ENCODE data around the gene TMEM130.

DNA sequence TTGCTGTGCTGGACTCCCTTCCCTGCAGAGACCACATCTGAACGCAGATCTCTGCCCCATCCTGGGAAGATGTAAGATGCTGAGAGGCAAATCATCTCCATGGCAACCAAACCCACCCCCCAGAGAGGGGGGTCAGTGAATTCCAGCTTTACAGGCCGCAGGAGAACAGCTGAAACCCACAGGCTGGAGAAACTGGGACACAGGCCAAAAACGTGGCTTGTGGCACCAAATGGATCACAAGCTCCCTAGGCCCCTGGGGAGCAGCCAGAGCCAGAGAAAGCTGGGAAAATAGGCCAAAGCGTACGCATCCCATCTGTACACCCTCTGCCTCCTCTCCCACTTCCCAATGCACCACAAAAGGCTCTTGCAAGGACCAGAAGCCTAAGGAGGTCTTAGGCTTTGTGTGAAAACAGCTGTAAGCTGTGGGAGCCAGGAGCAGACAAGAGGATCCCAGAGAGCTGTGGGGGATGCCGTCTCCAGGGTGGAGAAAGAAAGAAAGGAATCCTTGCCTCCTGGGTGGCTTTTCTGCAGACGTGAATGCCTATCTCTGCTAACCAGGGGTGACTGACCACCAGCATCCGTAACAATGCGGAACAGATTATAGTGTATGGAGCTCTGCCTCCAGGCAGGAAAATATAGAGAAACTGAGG is 59.5 kb downstream of the TMEM130 start:
- TF ChIP-seq, protein P1, sequence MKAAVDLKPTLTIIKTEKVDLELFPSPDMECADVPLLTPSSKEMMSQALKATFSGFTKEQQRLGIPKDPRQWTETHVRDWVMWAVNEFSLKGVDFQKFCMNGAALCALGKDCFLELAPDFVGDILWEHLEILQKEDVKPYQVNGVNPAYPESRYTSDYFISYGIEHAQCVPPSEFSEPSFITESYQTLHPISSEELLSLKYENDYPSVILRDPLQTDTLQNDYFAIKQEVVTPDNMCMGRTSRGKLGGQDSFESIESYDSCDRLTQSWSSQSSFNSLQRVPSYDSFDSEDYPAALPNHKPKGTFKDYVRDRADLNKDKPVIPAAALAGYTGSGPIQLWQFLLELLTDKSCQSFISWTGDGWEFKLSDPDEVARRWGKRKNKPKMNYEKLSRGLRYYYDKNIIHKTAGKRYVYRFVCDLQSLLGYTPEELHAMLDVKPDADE (IDR thresholded peaks at IDR 0.05): no peak
- TF ChIP-seq, protein P2, sequence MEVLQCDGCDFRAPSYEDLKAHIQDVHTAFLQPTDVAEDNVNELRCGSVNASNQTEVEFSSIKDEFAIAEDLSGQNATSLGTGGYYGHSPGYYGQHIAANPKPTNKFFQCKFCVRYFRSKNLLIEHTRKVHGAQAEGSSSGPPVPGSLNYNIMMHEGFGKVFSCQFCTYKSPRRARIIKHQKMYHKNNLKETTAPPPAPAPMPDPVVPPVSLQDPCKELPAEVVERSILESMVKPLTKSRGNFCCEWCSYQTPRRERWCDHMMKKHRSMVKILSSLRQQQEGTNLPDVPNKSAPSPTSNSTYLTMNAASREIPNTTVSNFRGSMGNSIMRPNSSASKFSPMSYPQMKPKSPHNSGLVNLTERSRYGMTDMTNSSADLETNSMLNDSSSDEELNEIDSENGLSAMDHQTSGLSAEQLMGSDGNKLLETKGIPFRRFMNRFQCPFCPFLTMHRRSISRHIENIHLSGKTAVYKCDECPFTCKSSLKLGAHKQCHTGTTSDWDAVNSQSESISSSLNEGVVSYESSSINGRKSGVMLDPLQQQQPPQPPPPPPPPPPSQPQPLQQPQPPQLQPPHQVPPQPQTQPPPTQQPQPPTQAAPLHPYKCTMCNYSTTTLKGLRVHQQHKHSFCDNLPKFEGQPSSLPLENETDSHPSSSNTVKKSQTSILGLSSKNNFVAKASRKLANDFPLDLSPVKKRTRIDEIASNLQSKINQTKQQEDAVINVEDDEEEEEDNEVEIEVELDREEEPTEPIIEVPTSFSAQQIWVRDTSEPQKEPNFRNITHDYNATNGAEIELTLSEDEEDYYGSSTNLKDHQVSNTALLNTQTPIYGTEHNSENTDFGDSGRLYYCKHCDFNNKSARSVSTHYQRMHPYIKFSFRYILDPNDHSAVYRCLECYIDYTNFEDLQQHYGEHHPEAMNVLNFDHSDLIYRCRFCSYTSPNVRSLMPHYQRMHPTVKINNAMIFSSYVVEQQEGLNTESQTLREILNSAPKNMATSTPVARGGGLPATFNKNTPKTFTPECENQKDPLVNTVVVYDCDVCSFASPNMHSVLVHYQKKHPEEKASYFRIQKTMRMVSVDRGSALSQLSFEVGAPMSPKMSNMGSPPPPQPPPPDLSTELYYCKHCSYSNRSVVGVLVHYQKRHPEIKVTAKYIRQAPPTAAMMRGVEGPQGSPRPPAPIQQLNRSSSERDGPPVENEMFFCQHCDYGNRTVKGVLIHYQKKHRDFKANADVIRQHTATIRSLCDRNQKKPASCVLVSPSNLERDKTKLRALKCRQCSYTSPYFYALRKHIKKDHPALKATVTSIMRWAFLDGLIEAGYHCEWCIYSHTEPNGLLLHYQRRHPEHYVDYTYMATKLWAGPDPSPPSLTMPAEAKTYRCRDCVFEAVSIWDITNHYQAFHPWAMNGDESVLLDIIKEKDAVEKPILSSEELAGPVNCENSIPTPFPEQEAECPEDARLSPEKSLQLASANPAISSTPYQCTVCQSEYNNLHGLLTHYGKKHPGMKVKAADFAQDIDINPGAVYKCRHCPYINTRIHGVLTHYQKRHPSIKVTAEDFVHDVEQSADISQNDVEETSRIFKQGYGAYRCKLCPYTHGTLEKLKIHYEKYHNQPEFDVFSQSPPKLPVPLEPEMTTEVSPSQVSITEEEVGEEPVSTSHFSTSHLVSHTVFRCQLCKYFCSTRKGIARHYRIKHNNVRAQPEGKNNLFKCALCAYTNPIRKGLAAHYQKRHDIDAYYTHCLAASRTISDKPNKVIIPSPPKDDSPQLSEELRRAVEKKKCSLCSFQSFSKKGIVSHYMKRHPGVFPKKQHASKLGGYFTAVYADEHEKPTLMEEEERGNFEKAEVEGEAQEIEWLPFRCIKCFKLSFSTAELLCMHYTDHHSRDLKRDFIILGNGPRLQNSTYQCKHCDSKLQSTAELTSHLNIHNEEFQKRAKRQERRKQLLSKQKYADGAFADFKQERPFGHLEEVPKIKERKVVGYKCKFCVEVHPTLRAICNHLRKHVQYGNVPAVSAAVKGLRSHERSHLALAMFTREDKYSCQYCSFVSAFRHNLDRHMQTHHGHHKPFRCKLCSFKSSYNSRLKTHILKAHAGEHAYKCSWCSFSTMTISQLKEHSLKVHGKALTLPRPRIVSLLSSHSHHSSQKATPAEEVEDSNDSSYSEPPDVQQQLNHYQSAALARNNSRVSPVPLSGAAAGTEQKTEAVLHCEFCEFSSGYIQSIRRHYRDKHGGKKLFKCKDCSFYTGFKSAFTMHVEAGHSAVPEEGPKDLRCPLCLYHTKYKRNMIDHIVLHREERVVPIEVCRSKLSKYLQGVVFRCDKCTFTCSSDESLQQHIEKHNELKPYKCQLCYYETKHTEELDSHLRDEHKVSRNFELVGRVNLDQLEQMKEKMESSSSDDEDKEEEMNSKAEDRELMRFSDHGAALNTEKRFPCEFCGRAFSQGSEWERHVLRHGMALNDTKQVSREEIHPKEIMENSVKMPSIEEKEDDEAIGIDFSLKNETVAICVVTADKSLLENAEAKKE (CRISPR knock-in tag; IDR thresholded peaks at IDR 0.05): no peak
- TF ChIP-seq, protein P3, sequence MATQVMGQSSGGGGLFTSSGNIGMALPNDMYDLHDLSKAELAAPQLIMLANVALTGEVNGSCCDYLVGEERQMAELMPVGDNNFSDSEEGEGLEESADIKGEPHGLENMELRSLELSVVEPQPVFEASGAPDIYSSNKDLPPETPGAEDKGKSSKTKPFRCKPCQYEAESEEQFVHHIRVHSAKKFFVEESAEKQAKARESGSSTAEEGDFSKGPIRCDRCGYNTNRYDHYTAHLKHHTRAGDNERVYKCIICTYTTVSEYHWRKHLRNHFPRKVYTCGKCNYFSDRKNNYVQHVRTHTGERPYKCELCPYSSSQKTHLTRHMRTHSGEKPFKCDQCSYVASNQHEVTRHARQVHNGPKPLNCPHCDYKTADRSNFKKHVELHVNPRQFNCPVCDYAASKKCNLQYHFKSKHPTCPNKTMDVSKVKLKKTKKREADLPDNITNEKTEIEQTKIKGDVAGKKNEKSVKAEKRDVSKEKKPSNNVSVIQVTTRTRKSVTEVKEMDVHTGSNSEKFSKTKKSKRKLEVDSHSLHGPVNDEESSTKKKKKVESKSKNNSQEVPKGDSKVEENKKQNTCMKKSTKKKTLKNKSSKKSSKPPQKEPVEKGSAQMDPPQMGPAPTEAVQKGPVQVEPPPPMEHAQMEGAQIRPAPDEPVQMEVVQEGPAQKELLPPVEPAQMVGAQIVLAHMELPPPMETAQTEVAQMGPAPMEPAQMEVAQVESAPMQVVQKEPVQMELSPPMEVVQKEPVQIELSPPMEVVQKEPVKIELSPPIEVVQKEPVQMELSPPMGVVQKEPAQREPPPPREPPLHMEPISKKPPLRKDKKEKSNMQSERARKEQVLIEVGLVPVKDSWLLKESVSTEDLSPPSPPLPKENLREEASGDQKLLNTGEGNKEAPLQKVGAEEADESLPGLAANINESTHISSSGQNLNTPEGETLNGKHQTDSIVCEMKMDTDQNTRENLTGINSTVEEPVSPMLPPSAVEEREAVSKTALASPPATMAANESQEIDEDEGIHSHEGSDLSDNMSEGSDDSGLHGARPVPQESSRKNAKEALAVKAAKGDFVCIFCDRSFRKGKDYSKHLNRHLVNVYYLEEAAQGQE (IDR thresholded peaks at IDR 0.05; ENCODE audit: unreplicated experiment): no peak
- TF ChIP-seq POLR2AphosphoS5 (IDR thresholded peaks at IDR 0.05; ENCODE audit: low read depth) (no peak), ZNF114 (CRISPR knock-in tag; IDR thresholded peaks at IDR 0.05) (no peak), EZH2 (IDR thresholded peaks at IDR 0.05; ENCODE audit: low read depth, unreplicated experiment) (no peak), EZH2phosphoT487 (IDR thresholded peaks at IDR 0.05; ENCODE audit: unreplicated experiment) (no peak), CREB1 (CRISPR knock-in tag; IDR thresholded peaks at IDR 0.05; ENCODE audit: low read depth) (no peak), STAT1 (IDR thresholded peaks at IDR 0.05; ENCODE audit: unreplicated experiment) (no peak)
- TF ChIP-seq, protein P4, sequence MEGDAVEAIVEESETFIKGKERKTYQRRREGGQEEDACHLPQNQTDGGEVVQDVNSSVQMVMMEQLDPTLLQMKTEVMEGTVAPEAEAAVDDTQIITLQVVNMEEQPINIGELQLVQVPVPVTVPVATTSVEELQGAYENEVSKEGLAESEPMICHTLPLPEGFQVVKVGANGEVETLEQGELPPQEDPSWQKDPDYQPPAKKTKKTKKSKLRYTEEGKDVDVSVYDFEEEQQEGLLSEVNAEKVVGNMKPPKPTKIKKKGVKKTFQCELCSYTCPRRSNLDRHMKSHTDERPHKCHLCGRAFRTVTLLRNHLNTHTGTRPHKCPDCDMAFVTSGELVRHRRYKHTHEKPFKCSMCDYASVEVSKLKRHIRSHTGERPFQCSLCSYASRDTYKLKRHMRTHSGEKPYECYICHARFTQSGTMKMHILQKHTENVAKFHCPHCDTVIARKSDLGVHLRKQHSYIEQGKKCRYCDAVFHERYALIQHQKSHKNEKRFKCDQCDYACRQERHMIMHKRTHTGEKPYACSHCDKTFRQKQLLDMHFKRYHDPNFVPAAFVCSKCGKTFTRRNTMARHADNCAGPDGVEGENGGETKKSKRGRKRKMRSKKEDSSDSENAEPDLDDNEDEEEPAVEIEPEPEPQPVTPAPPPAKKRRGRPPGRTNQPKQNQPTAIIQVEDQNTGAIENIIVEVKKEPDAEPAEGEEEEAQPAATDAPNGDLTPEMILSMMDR (conservative IDR thresholded peaks at IDR 0.05; ENCODE audit: low read depth in 2 of 2): no peak
